Measurements from ENCODE around the gene STK17A.

GRCh38 chr7:43609097-43609496, 26.2 kb downstream of the STK17A start:
- TF ChIP-seq CTCF (conservative IDR thresholded peaks at IDR 0.05; ENCODE audit: low read length): no peak
- TF ChIP-seq EZH2phosphoT487 (IDR thresholded peaks at IDR 0.05; ENCODE audit: borderline replicate concordance, low read depth, low read length): no peak
